Retinal pigment epithelial cell (primary cell): ENCODE results near the gene ANGPTL2.

Source experiments
- DNase-seq: peaks from one replicate; pipeline ENCODE4 v3.0.0-alpha.2; 2010; ENCODE audit warnings: low read depth
- H3K4me3 ChIP-seq: 2 replicates; pipeline ENCODE4 v1.5.1; 2011; ENCODE audit warnings: mild to moderate bottlenecking, low read length, control low read depth, moderate library complexity
- TF ChIP-seq, protein P1 (sequence below): conservative IDR thresholded peaks from 2 replicates; pipeline ENCODE4 v1.5.1; 2011; ENCODE audit warnings: low read depth, low read length, control low read depth, inconsistent platforms

ANGPTL2 gene

DNA sequence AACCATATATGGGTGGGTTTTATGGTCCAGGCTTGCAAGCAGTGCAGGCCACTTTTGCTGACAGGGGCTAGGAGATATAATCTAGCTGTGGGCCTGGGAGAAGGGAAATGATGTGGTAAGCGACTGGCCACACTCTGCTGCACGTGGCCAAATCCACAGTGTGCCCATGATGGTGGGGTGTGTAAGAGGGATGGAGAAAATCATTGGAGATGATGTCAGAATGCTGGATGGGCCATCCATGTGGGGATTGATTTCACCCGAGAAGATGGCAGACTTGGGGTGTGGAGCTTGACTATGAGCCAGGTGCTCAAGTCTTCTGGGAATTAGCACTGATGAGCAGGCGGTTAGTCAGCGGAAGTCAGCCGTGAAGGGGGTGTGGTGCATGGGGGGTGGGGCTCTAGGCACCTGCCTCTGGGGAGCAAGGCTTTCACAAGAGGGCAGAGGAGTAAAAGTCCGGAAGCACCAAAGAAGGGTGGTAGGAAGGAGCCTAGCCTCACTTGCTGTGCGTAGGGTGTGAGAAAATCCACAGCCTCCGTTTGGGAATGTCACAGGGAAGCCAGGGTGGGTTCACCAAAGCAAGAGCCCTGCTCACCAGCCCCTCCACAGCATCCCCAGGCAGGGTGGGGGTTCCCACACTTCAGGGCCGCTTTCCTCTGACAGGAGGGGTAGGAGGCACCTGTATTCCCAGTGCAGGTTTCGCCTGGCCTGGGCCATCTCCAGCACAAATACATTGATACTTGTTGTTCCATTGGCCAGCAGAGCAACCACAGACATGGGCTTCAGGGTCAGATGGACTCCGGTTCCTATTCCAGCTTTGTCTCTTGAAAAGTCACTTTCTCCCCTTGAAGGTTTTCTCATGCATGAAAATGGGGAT lies 44.5 kb upstream of the ANGPTL2 start:
- H3K4me3 ChIP-seq, result no peak overlapping the region
- no peak for DNase-seq
- TF ChIP-seq, protein P1, sequence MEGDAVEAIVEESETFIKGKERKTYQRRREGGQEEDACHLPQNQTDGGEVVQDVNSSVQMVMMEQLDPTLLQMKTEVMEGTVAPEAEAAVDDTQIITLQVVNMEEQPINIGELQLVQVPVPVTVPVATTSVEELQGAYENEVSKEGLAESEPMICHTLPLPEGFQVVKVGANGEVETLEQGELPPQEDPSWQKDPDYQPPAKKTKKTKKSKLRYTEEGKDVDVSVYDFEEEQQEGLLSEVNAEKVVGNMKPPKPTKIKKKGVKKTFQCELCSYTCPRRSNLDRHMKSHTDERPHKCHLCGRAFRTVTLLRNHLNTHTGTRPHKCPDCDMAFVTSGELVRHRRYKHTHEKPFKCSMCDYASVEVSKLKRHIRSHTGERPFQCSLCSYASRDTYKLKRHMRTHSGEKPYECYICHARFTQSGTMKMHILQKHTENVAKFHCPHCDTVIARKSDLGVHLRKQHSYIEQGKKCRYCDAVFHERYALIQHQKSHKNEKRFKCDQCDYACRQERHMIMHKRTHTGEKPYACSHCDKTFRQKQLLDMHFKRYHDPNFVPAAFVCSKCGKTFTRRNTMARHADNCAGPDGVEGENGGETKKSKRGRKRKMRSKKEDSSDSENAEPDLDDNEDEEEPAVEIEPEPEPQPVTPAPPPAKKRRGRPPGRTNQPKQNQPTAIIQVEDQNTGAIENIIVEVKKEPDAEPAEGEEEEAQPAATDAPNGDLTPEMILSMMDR, result no peak

DNA sequence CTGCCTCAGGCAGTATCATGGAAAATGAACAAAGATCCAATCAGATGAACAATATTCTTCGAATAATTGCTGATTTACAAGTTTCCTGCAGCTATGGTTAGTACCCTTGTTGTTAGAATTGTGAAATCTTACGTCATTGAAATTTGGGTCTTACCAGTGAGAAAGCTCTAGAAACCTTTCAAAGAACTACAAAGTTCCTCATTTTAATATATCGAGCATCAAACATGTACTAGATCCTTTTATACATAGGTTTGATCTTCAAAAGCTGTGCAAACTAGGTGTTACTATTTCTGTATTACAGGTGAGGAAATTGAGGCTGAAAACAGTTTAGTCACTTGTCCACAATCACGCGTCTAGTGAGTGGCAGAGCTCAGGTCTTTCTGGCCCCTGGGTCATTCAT lies 43.7 kb upstream of the ANGPTL2 start:
- H3K4me3 ChIP-seq, result no peak overlapping the region
- TF ChIP-seq, protein P1, result no peak
- no peak for DNase-seq

DNA sequence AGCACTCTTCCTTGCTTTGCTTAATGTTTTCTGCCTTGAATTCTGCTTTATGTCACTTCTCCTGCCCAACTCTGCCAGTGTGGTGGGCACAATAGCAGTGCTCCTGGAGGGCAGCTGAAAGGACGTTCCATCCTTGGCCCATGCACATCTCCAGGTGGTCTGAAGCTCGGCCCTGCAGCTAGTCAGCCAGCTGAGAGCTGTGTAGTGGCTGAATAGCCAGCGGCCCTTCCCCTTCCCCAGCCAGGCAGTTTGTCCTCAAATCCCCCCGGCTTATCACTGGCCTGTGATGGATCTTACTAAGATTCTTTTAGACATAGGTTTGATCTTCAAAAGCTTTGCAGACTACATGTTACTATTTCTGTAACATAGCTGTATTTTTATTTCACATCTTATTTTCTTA lies 42.7 kb upstream of the ANGPTL2 start:
- DNase-seq, result no peak
- no peak overlapping the region for H3K4me3 ChIP-seq
- TF ChIP-seq, protein P1, result no peak

DNA sequence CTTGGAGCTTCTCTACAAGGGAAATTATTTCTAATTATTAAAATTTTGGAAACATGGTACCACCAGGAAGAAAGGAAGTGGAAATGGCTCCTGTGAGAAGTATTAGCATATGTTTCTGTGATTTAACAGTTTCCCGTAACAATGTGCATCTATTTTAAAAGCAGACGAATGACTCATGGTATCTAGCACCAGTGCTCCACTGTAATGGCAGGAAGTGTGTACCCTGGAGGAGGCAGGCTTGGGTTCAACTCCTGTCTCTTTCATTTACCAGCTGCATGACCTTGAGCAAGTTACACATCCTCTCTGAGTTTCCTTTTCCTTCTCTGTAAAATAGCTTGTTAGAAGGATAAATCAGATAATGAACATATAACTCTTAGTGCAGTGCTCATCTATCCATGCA lies 41.0 kb upstream of the ANGPTL2 start:
- no peak overlapping the region for H3K4me3 ChIP-seq
- no peak for DNase-seq
- TF ChIP-seq, protein P1, result no peak

DNA sequence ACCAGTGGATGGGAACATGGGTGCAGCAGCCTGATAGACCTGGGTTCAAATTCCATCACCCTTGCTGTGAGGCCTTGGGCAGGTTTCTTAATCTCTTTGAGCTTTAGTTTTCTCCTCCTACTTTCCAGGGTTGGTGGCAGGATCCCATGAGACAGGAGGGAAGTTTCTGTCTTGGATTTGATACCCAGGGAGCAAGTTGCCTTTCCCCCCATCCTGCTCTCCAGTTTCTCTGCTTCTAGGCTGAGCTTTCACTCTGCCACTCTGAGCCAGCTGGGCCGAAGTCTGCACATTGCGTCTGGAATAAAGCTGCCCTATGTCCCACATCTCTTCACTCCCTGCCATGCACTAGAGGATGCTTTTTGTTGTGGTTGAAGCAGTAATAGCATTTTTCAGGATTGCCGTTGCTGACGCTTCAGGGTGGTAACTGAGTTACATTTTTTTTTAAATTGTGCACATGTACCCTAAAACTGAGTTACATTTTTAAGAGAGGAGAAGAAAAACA lies 40.5 kb upstream of the ANGPTL2 start:
- no peak overlapping the region for H3K4me3 ChIP-seq
- TF ChIP-seq, protein P1, result no peak
- no peak for DNase-seq

DNA sequence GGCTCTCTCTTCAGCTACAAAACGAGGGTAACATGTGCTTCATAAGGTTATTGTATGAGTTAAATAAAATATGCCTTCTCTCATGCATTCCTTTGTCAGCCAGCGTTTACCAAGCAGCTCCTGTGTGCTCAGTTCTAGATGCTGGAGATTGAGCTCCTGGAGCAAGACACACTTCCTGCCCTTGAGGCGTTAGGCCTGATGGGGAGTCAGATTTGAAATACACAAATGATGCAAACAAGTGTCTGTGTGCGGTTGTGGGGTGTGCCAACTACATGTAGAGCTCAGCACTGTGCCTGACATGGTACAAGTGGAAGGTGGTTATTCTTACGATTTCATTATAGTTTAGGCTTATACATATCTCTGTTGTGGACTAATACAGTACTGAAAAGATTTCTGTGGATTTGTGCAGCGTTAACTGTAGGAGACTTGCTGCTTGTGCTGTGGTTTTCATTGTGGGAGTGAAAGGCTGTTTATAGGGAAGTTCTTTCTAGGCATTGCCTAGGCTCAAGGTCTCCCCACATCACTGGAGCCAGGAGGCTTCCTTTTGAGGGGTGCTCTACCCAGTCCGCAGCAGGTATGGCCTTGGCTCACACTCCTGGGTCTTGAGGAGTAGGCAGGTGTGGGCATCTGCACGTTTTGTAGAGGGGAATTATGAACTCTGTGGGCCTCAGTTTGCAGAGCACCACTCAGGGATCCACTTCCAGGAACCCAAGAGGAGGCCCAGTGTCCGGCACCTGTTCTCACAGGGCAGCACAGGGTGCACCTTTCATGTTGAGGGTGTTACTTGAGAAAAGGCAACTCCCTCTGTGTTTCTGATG lies 39.8 kb upstream of the ANGPTL2 start:
- TF ChIP-seq, protein P1, result no peak
- H3K4me3 ChIP-seq, result no peak overlapping the region
- DNase-seq, result no peak
